Stimulated activated CD8-positive, alpha-beta memory T cell treated with anti-CD3 and anti-CD28 coated beads, Interleukin-12 subunit alpha, Interleukin-12 subunit beta, amount 100 ng/mL, for 4 hours (primary cell): ENCODE data around the gene OAT.

Experiments used
- DNase-seq: peaks from one replicate; pipeline ENCODE4 v3.0.0-alpha.2; 2020; ENCODE audit warnings: low read depth

Gene OAT

DNA sequence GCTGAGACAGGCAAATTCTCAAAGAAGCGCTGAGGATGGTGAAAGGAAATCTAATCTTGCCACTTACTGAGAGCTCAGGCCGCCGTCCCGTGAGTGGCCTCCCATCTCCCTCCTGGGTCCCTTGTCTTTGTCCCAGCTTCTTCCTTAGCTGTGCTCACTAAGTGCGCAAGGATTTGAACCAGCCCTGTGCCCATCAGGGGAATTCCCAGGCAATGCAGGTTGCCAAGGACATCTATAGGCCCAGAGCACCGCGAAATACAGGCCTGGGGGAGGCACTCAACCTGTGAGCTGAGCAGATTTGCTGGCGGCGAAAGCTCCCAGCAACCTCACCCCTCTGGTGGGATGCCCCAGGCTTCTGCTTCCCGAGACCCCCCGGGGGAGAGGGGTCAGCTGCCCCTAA lies 64.8 kb downstream of the OAT start:
- no peak for DNase-seq

DNA sequence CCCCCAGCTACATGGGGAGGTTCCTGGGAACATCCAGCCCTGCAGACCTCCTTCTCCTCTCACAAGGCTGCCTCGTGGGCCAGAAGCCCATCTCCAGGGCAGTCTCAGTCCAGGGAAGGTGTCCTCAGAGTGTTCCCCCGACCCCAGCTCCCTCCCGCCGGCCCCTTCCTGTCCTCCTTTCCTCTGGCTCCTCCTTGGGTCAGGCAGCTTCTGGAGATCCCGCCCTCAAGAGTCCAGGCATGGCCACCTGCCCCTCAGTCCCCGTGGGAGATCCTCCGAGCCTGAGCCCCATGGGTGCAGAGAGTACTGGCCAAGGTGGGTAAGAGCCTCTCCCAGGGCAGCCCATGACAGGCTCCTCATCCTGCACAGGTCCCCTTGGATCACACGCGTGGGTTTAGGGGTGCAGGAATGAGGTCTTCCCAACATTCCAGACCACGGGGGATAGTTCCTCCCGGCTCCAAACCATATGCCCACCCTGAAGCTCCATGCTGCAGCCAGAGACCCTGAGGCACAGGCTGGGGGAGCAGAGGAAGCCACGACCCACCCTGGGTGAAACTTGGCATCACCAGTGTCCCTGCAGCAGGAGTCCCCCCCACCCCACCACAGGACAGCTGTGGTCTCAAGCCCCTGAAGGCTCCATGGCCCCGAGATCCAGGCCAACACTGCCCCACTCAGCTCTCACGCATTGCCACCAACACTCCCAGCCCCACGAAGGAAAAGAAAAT lies 65.5 kb downstream of the OAT start:
- no peak for DNase-seq

DNA sequence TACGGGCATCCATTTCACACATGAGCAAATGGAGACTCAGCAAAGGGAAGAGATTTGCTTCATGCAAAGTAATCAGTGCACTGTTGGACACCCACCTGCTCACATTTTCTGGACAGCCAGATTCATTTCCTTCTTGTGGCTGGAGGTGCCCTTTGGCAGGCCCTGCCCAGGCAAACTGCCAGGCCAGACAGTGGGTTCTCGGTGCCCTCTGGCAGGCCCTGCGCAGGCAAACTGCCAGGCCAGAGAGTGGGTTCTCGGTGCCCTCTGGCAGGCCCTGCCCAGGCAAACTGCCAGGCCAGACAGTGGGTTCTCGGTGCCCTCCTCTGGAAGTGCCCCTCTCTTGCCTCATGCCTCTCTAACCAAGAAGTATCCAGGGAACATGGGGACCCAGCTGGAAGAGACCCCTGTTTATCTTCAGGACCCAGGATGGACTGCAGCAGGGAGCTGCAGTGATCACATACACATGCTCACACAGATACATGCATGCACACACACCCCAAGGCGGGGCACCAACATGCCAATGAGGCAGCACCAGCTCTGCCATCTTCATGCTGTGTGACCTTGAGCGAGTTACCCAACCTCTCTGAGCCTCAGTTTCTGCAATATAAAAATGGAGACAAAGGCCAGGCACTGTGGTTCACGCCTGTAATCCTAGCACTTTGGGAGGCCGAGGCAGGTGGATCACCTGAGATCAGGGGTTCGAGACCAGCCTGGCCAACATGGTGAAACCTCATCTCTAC lies 67.1 kb downstream of the OAT start:
- no peak for DNase-seq

DNA sequence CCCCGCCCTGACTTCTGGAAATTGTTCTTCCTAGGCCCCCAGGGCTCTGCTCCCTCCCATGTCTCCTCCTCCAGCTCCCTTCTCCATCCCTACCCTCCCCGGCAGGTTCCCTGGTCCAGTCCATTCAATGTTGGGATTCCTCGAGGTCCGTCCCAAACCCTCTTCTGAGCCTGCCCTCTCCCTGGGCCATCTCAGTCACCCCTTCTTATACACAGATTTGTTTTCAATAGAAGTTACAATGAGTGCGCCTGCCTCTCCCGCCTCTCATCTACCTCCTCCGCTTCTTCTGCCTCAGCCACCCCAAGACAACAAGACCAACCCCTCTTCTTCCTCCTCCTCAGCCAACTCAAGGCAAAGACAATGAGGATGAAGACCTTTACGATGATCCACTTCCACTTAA lies 67.9 kb downstream of the OAT start:
- no peak for DNase-seq

DNA sequence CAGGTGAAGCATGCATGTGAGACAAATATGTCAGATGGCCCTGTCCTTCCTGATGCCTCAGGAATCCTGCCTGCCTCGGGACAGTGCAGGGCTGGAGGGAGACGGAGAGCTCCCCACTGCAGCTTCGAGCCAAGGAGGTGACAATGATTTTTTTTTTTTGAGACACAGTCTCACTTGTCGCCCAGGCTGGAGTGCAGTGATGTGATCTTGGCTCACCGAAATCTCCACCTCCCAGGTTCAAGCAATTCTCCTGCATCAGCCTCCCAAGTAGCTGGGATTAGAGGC lies 68.8 kb downstream of the OAT start:
- no peak for DNase-seq

DNA sequence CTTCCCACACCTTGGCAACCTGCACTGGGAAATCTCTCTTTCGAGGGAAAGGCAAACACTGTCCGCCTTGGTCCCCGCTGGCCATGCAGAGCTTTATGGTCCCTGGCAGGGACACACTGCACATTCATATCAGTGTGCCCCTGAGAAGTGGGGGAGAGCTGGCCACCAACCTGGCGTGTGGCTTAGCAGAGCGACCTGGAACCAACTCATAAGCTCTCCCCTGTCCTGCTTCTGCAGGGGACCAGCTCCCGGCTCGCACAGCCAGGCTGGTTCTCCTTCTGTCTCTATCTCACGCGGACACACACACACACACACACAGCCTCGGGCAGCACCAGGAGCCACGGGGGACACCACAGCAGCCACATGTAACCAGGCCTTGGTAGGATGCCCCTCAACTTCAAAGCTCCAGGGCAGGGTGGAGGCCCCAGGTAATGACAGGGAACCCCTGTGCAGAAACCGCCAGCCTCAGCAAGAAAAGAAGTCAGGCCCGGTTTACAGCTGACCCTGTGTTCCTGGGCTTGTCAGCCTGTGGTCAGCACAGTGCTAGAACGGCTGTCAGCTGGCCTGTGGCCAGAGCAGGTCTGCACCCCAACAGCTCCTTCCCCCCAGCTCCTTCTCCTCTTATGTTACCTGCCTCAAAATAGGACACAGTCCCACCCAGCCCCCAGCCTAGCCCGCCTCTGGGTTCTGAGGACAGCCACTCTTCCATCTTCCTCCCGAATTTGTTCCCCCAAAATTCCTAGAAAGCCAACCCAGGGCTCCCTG lies 69.3 kb downstream of the OAT start:
- DNase-seq = no peak

DNA sequence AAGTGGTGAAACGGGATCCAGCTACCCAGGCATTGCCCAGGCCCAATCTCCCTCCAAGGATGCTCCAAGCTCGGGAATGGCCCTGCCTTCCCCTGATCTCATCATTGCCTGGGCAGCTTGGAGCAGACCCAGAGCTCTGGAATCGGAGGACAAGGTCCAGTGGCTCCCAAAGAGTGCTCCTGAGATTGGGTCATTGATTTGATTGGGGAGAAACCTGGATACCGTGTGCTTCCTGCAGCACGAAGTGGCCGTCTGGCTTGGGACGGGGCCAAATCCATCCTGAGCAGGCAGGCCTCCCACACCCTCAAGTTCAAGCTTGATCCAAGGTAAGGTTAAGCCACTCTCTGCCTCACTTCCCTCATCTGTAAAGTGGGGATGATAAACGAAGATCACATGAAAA lies 69.9 kb downstream of the OAT start:
- no peak for DNase-seq

DNA sequence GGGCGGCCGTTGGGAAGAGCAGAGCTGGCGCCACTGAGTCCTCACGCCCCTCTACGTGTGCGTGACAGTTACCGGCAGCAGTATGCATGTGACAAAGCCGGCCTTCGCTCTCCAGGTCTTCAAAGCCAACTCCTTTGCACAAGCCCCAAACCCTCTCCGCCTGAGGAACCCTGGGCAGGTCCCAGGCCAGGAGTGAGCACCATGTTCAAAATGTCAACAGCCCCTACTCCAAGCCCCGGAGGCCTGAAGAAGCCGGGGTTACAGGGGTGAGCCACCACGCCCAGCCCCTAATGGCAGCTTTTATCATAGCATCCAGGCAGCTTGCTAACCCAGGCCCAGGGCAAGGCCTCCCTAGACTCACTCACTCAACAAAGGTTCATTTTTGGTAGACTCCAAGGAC lies 70.8 kb downstream of the OAT start:
- DNase-seq = no peak
